ENCODE measurements around the gene GPN1. TPM values are rescaled to one million over a fixed set of nuclear protein-coding genes. Genes with fewer than 3 reads are reported as not detected.
A peak's percentile ranks its signal among the peaks of the same experiment; 100 is the strongest.
"Not testable (repeated sequence)": the region's sequence is repeated elsewhere in the genome, so short reads cannot be mapped to it uniquely, and the experiment has no call there.

The GPN1 gene
- total RNA-seq, 3 donors from 2014 or later: 24.2 to 30.3 (median 25.6) TPM

DNA sequence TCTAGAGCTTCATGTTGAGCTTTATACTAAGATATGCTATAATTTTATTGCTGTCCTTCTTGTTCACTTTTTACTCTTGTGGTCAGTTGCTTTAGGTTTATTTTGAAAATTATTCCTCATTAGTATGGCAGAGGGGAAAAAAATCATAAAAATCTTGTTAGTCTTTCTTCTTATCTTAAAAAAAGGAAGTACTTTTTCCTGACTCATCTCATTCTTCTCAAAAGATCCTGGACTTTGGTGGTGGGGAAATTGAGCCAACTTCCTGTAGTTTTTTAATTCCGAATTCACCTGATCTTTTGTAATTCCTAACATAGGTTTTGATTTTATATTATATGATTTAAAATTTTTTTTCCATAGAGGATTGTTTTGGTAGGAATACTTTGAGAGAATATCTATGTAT is 38.6 kb downstream of the GPN1 start:
- intact Hi-C loops (cut with DNase I; ENCODE audit: low total_unique reads): no loop called here
- no peaks in the 10 kb centered on the region for H3K36me3 ChIP-seq
- H3K27ac ChIP-seq: no peak overlapping the region
- DNase-seq (ENCODE audit: low spot score in 2 of 2): no peak
- no peak for TF ChIP-seq POLR2AphosphoS5 (IDR thresholded peaks at IDR 0.05)
- no peak for TF ChIP-seq POLR2A (IDR thresholded peaks at IDR 0.05)
- TF ChIP-seq, protein P1, sequence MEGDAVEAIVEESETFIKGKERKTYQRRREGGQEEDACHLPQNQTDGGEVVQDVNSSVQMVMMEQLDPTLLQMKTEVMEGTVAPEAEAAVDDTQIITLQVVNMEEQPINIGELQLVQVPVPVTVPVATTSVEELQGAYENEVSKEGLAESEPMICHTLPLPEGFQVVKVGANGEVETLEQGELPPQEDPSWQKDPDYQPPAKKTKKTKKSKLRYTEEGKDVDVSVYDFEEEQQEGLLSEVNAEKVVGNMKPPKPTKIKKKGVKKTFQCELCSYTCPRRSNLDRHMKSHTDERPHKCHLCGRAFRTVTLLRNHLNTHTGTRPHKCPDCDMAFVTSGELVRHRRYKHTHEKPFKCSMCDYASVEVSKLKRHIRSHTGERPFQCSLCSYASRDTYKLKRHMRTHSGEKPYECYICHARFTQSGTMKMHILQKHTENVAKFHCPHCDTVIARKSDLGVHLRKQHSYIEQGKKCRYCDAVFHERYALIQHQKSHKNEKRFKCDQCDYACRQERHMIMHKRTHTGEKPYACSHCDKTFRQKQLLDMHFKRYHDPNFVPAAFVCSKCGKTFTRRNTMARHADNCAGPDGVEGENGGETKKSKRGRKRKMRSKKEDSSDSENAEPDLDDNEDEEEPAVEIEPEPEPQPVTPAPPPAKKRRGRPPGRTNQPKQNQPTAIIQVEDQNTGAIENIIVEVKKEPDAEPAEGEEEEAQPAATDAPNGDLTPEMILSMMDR (IDR thresholded peaks at IDR 0.05): no peak
- H3K27me3 ChIP-seq: no peaks in the 10 kb centered on the region
- H3K4me3 ChIP-seq: no peak overlapping the region
- peaks cover 0 to 2% of the 10 kb centered on the region in 2 donors for H3K4me1 ChIP-seq
- no peaks in the 10 kb centered on the region for H3K9me3 ChIP-seq

DNA sequence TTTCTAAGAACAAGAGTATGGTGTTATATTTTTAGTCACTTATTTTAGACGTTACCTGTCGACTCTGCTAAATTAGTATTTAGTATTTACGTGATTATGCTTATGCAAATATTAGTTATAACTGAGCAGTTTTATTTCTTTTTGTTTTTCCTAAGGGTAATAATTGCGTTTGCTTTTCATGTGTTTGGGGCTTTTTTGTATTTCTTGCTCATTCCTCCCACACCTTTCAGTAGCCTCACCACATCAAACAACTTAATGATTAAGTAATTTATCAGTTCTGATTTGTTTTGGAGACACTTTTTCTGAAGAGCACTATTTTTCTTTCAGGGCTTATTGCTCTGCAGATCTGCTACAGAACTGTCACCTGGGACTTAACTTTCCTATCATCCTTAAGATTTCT is 42.4 kb downstream of the GPN1 start:
- no peak overlapping the region for H3K27ac ChIP-seq
- no peak for DNase-seq (ENCODE audit: low spot score in 2 of 2)
- H3K9me3 ChIP-seq: no peaks in the 10 kb centered on the region
- no peaks in the 10 kb centered on the region for H3K36me3 ChIP-seq
- no peaks in the 10 kb centered on the region for H3K4me1 ChIP-seq
- H3K27me3 ChIP-seq: no peaks in the 10 kb centered on the region
- intact Hi-C loops (cut with DNase I; ENCODE audit: low total_unique reads): no loop called here
- TF ChIP-seq POLR2A (IDR thresholded peaks at IDR 0.05): no peak
- TF ChIP-seq POLR2AphosphoS5 (IDR thresholded peaks at IDR 0.05): no peak
- TF ChIP-seq, protein P1 (IDR thresholded peaks at IDR 0.05): no peak
- no peak overlapping the region for H3K4me3 ChIP-seq

DNA sequence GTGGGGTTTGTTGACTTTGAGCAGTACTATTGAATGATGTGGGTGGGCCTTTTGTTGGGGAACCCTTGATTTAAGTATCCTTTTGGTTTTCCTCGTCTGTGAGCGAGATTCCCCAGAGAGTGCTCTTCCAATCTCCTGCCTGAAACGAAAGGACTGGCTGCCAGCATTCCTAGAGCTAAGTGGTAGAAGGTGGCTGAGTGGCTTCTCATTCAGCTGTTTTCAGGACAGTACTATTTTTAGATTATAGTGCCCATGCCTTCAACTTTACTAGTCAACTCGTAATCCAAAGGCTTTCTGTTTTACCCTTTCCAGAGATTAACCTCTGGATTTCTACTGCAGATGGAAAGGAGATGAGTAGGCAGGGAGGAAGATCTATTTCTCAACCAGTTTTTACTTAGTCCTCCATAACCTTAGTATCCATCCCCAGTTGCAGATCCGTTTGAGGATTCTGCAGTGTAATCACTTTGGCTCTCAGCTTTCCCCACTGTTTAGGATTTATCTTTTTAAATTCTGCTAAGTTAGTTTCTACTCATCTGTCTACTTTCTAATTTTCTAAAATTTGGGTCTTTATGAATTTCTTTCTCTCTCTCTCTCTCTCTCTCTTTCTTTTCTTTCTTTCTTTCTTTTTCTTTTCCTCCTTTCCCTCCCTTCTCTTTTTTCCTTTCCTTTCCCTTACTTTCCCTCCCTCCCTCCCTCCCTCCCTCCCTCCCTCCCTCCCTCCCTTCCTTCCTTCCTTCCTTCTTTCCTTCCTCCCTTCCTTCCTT is 44.1 kb downstream of the GPN1 start:
- DNase-seq (ENCODE audit: low spot score in 2 of 2): no peak
- Histone ChIP-seq H3K27ac (no peak overlapping the region), H3K4me1 (no peaks in the 10 kb centered on the region), H3K36me3 (no peaks in the 10 kb centered on the region), H3K4me3 (no peak overlapping the region), H3K27me3 (no peaks in the 10 kb centered on the region), H3K9me3 (no peaks in the 10 kb centered on the region)
- intact Hi-C loops (cut with DNase I; ENCODE audit: low total_unique reads): no loop called here
- no peak for TF ChIP-seq POLR2AphosphoS5 (IDR thresholded peaks at IDR 0.05)
- no peak for TF ChIP-seq POLR2A (IDR thresholded peaks at IDR 0.05)
- TF ChIP-seq, protein P1 (IDR thresholded peaks at IDR 0.05): no peak

DNA sequence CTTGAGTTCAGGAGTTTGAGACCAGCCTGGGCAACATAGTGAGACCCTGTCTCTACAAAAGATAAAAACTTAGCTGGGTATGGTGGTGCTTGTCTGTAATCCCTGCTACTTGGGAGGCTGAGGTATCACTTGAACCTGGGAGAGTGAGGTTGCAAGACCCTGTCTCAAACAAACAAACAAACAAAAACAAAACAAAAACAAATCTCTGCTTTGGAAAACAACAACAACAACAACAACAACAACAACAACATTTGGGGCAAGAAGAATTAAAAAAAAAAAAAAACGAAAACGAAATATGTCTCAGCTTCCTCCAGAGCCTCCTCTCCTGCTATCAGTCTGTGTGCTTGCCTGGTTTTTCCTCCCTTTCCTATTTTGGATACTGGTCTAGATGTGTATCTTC is 51.7 kb downstream of the GPN1 start:
- H3K36me3 ChIP-seq: no peaks in the 10 kb centered on the region
- no peak overlapping the region for H3K4me3 ChIP-seq

DNA sequence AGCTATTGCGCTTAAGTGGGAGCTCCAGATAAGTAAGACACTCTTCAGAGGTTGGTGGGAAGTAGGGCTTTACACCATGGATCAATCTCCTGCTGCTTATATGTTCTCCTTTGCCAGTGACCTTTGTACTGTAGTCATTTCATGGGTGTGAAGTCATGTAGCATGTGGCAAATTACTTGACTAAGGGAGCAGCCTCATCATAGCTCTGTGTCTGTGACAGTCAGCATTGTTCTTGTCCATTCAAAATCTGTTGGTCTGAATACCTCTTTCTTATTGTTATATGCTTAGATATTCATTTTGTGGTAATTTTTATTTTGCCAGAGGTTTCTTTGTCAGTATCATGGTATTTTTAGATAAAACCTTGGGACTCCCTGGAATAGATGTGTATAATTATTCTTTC is 53.0 kb downstream of the GPN1 start:
- intact Hi-C loops (cut with DNase I; ENCODE audit: low total_unique reads): no loop called here

More for the DNA sequence above, 51.7 kb downstream of the GPN1 start:
- Histone ChIP-seq H3K27ac (no peak overlapping the region), H3K27me3 (no peaks in the 10 kb centered on the region), H3K4me1 (no peaks in the 10 kb centered on the region), H3K9me3 (no peaks in the 10 kb centered on the region)
- intact Hi-C loops (cut with DNase I; ENCODE audit: low total_unique reads): no loop called here
- no peak for DNase-seq (ENCODE audit: low spot score in 2 of 2)
- no peak for TF ChIP-seq POLR2AphosphoS5 (IDR thresholded peaks at IDR 0.05)

DNA sequence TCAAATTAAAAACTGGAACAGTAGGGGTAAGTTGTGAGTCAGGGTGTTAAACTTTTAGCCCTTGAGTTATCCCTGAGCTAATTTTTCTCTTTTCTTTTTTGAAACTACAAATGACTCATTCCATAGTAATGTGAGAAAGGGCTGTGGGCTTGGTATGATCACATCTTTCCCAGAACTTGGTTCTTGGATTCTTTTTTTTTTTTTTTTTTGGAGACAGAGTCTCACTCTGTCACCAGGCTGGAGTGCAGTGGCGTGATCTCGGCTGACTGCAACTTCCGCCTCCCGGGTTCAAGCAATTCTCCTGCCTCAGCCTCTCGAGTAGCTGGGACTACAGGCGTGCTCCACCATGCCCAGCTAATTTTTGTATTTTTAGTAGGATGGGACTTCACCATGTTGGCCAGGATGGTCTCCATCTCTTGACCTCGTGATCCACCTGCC is 53.5 kb downstream of the GPN1 start:
- H3K27me3 ChIP-seq; intact Hi-C loops (cut with DNase I; ENCODE audit: low total_unique reads); H3K9me3 ChIP-seq; H3K4me3 ChIP-seq; DNase-seq (ENCODE audit: low spot score in 2 of 2); H3K36me3 ChIP-seq; H3K4me1 ChIP-seq: not testable (repeated sequence)
- H3K27ac ChIP-seq: peak overlapping the region in 1 of 2 donors; percentile 81

More for the DNA sequence above, 53.0 kb downstream of the GPN1 start:
- H3K36me3 ChIP-seq: no peaks in the 10 kb centered on the region
- H3K4me1 ChIP-seq: no peaks in the 10 kb centered on the region
- no peaks in the 10 kb centered on the region for H3K27me3 ChIP-seq
- TF ChIP-seq, protein P1 (IDR thresholded peaks at IDR 0.05): no peak
- TF ChIP-seq POLR2A (IDR thresholded peaks at IDR 0.05): no peak
- TF ChIP-seq POLR2AphosphoS5 (IDR thresholded peaks at IDR 0.05): no peak
- no peak for DNase-seq (ENCODE audit: low spot score in 2 of 2)
- H3K4me3 ChIP-seq: no peak overlapping the region
- H3K9me3 ChIP-seq: no peaks in the 10 kb centered on the region
- peak overlapping the region; percentile 30 to 74 for H3K27ac ChIP-seq
